Prostate gland (tissue), 2 donors: ENCODE results near the gene TCL1A. TPM values are rescaled to one million over a fixed set of nuclear protein-coding genes. Genes with fewer than 3 reads are reported as not detected.

ENCODE experiments used
- DNase-seq: peaks from one replicate; pipeline ENCODE4 v3.0.0-alpha.2; 2019; ENCODE audit warnings: low spot score
- H3K27ac ChIP-seq, 2 donors: fragments of 200-600 bp; sonication (generic); 2 replicates each; pipeline ENCODE4 v1.5.1; 2017 to 2019
- H3K27me3 ChIP-seq: fragments of 200-600 bp; sonication (generic); replicated peaks from 2 replicates; pipeline ENCODE4 v1.5.1; 2019; ENCODE audit not compliant: insufficient read depth
- H3K36me3 ChIP-seq, 2 donors: fragments of 200-600 bp; sonication (generic); 1 replicate in 1 of 2; 2 replicates in 1 of 2; pipeline versions ENCODE4 v1.5.1 to v1.8.1; 2017 to 2019
- H3K4me1 ChIP-seq: fragments of 200-600 bp; sonication (generic); replicated peaks from 2 replicates; pipeline ENCODE4 v1.5.1; 2019
- H3K4me3 ChIP-seq, 2 donors: fragments of 200-600 bp; sonication (generic); 2 replicates each; pipeline ENCODE4 v1.5.1; 2017 to 2019
- H3K9me3 ChIP-seq: fragments of 200-600 bp; sonication (generic); 2 replicates; pipeline ENCODE4 v1.5.1; 2017
- CTCF ChIP-seq, 4 experiments: fragments of 200-600 bp in 2 of 4; fragments of 450-650 bp in 2 of 4; sonication (generic) in 2 of 4; IDR thresholded peaks; 1 replicate in 3 of 4; 2 replicates in 1 of 4; pipeline ENCODE4 v1.5.1; 2016 to 2019; ENCODE audit warnings: antibody characterized with exemption in 4 of 4, mild to moderate bottlenecking in 2 of 4, moderate library complexity in 2 of 4
- POLR2A ChIP-seq: fragments of 450-650 bp; IDR thresholded peaks from one replicate; pipeline ENCODE4 v1.6.1; 2016; ENCODE audit warnings: antibody characterized with exemption, mild to moderate bottlenecking
- POLR2AphosphoS5 ChIP-seq: sonication (generic); formaldehyde crosslinking; IDR thresholded peaks from one replicate; pipeline ENCODE4 v1.6.1; 2017; ENCODE audit warnings: antibody characterized with exemption
- WGBS: methylation state at CpG from one replicate; pipeline ENCODE4 v1.1.5; 2018; 5-methylcytosine and 5-hydroxymethylcytosine counted together
- intact Hi-C: fragments of 100-400 bp; cut with DNase I; formaldehyde crosslinking; loops from one replicate; pipeline ENCODE4 v1.14.2; 2022
- total RNA-seq, 2 donors: library from RNA; depleted of rRNA; stranded (reverse); fragments of >200 nt; gene quantifications; one replicate each; pipeline ENCODE4 v1.1.0, GENCODE V29; 2016

The TCL1A gene
- total RNA-seq, 2 donors from 2014 or later = 9.7 TPM; not detected in 1

- Histone ChIP-seq H3K36me3 (no peaks in the 10 kb centered on the region), H3K27ac (no peak overlapping the region), H3K27me3 (no peaks in the 10 kb centered on the region), H3K9me3 (no peaks in the 10 kb centered on the region), H3K4me1 (no peaks in the 10 kb centered on the region), H3K4me3 (no peak overlapping the region)
- WGBS = 83% methylated on average over 5 of the region's 5 CpGs
- no peak for DNase-seq
- intact Hi-C loops = no loop called here
- no peak for TF ChIP-seq POLR2AphosphoS5
- no peak for TF ChIP-seq POLR2A
- TF ChIP-seq CTCF (IDR thresholded peaks at IDR 0.05) = no peak
Measured at GRCh38 chr14:95725685-95726336, 11.9 kb upstream of the TCL1A start.

- no peak for TF ChIP-seq CTCF (IDR thresholded peaks at IDR 0.05)
- TF ChIP-seq POLR2A = no peak
- no peak for TF ChIP-seq POLR2AphosphoS5
- Histone ChIP-seq H3K4me1 (no peaks in the 10 kb centered on the region), H3K9me3 (no peaks in the 10 kb centered on the region), H3K27ac (no peak overlapping the region), H3K4me3 (no peak overlapping the region), H3K36me3 (no peaks in the 10 kb centered on the region), H3K27me3 (no peaks in the 10 kb centered on the region)
- 92% methylated on average over 1 of the region's 1 CpG for WGBS
- no peak for DNase-seq
- intact Hi-C loops = no loop called here
Measured at GRCh38 chr14:95722525-95723190, 8.7 kb upstream of the TCL1A start.

- Histone ChIP-seq H3K36me3 (no peaks in the 10 kb centered on the region), H3K27ac (no peak overlapping the region), H3K27me3 (peaks cover 7% of the 10 kb centered on the region), H3K9me3 (no peaks in the 10 kb centered on the region), H3K4me3 (no peak overlapping the region), H3K4me1 (no peaks in the 10 kb centered on the region)
- intact Hi-C loops = no loop called here
- 91% methylated on average over 9 of the region's 9 CpGs for WGBS
- no peak for TF ChIP-seq CTCF (IDR thresholded peaks at IDR 0.05)
- TF ChIP-seq POLR2A = no peak
- no peak for TF ChIP-seq POLR2AphosphoS5
- DNase-seq = no peak
Measured at GRCh38 chr14:95712398-95712797, 1.5 kb downstream of the TCL1A start.

GRCh38 chr14:95711476-95712176 lies 2.3 kb downstream of the TCL1A start:
- 78% methylated on average over 9 of the region's 9 CpGs for WGBS
- Histone ChIP-seq H3K27me3 (peaks cover 7% of the 10 kb centered on the region), H3K4me3 (no peak overlapping the region)

More at GRCh38 chr14:95711476-95712176, 2.3 kb downstream of the TCL1A start:
- Histone ChIP-seq H3K4me1 (no peaks in the 10 kb centered on the region), H3K9me3 (no peaks in the 10 kb centered on the region), H3K36me3 (no peaks in the 10 kb centered on the region), H3K27ac (no peak overlapping the region)
- TF ChIP-seq CTCF (IDR thresholded peaks at IDR 0.05) = no peak
- no peak for TF ChIP-seq POLR2AphosphoS5
- TF ChIP-seq POLR2A = no peak
- intact Hi-C loops = no loop called here
- DNase-seq = no peak
